ENCODE results near the gene POTEJ.
"Not testable (repeated sequence)": the region's sequence is repeated elsewhere in the genome, so short reads cannot be mapped to it uniquely, and the experiment has no call there.

Gene POTEJ

DNA sequence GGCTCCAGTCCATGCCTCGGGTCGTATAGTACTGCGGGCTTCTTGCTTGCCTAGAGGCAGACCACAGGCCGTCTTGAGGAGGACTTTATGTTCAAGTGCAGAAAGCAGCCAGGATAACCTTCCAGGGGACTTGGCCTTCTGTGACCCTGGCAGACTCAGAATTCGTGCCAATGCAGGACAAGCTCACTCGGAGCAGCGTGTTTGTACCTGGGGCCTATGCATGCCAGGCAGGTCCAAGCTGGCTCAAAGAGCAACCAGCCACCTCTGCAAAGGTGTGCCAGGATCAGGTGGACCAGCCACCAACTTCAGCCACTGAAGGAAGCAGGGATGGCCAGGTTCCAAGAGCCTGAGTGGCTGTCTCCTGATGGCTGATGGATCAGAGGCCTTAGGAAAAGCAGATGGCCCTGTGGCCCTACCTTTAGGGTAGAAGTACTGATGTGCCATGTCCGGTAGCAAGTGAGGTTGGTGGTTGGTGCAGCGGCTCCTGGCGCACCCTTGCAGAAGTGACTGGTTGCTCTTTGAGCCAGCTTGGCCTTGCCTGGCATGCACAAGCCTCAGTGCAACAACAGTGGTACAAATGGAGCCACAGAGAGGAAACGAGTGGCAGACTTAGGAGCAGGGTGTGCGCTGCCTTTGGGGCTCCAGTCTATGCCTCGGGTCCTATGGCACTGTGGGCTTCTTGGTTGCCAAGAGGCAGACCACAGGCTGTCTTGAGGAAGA, 58.9 kb downstream of the POTEJ start:
- not testable (repeated sequence) for H3K4me1 Mint-ChIP-seq

DNA sequence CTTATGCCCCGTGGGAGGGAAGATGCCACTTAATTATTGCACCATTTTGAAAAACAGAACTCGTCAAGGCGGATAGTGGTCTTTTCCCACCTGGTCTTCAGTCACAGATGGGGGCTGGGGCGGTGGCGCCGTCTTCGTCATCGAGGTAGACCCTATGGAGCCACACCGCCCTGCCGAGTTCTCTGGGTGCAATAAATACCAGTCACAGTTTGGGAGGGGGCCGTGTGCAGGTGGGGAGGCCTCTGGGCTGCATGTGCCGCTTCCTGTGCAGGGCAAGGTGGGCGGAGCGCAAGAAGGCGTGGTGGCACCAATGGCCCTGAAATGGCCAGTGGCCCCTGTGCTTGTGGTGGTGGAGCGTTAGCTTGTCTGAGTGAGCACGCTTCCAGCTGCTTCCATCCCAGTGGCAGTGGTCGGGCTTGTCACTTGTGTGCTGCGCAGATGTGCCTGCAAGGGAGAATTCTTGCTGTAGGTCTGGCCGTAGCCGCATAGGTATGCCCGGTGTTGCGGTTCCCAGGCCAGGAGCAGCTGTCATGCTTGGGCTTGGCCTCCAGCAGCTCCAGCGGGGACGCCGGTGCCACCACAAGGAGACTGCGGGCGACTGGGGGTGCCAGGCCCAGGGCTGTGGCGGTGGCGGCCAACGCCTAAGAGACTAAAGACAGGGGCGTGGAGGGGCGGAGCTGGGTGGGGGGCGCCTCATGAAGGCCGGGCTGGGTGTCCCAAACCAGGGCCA, 81.0 kb downstream of the POTEJ start:
- H3K9me3 Mint-ChIP-seq, H3K36me3 Mint-ChIP-seq, H3K27ac Mint-ChIP-seq, H3K27me3 Mint-ChIP-seq, H3K4me3 Mint-ChIP-seq, H3K4me1 Mint-ChIP-seq: not testable (repeated sequence)

More for the DNA sequence above, 58.9 kb downstream of the POTEJ start:
- H3K36me3 Mint-ChIP-seq, H3K4me3 Mint-ChIP-seq, H3K27me3 Mint-ChIP-seq, H3K9me3 Mint-ChIP-seq, H3K27ac Mint-ChIP-seq: not testable (repeated sequence)

DNA sequence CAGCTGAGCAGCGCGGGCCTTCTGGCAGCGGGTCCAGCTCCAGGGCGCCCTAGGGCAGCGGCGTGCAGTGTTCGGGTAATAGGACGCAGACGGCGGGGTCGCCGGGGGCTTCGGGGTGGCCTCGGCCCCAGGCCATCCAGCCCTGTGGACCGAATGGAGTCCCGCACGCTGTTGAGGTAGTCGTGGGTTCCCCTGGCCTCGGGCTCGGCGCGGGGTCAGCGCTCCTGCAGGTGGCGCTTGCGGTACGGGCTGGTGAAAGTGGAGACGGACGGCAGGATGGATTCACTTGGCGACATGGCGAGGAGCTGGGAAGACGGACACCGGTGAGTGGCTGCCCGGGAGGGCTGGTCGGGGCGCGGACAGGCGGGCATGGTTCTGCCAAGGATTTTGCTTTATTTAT, 82.2 kb downstream of the POTEJ start:
- H3K4me3 Mint-ChIP-seq, H3K4me1 Mint-ChIP-seq, H3K27ac Mint-ChIP-seq, H3K36me3 Mint-ChIP-seq, H3K27me3 Mint-ChIP-seq, H3K9me3 Mint-ChIP-seq: not testable (repeated sequence)

DNA sequence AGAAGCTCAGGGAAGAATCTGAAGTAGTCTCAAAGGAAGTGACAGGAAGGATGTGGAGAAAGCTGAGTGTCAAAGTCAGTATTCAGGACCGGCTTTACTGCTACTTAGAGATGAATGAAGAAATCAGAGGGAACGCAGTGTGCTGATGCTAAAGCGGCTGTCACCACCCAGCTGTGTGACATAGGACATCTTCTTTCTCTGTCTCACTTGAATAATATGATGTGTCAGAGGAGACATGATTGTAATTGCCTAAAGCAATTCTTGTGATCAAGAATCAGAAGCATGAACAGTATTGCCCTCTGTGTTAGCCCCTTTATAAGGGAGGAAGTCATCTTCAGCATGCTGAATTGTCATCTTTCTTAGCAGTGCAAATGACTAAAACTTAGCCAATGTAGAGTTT, 92.0 kb downstream of the POTEJ start:
- H3K27me3 Mint-ChIP-seq, H3K27ac Mint-ChIP-seq, H3K4me3 Mint-ChIP-seq, H3K36me3 Mint-ChIP-seq, H3K9me3 Mint-ChIP-seq, H3K4me1 Mint-ChIP-seq: not testable (repeated sequence)

Measured in activated naive CD4-positive, alpha-beta T cell treated with anti-CD3 and anti-CD28 coated beads, Interleukin-2, amount 50 U/mL, for 24 hours (primary cell).